Astrocyte (in vitro differentiated cells and primary cell): ENCODE data around the gene CHEK1.

Experiments
- CTCF ChIP-seq: IDR thresholded peaks from 2 replicates; pipeline ENCODE4 v1.5.1; 2011; ENCODE audit warnings: low read depth, mild to moderate bottlenecking, inconsistent platforms, low read length, moderate library complexity; ENCODE audit not compliant: insufficient read depth
- EZH2 ChIP-seq: IDR thresholded peaks from 2 replicates; pipeline ENCODE4 v1.6.1; 2012; ENCODE audit warnings: mild to moderate bottlenecking, low read length, inconsistent platforms; ENCODE audit not compliant: insufficient read depth

GRCh38 chr11:125680747-125681146, 55.8 kb downstream of the CHEK1 start, which contains the start of gene ACRV1:
- TF ChIP-seq CTCF (no peak), EZH2 (no peak)
